Gastroesophageal sphincter (tissue), 4 donors: ENCODE data around the gene KCNQ4. TPM values are rescaled to one million over a fixed set of nuclear protein-coding genes. Genes with fewer than 3 reads are reported as not detected.

ENCODE experiments used
- ATAC-seq: fragments of 150-250 bp; one replicate; pipeline ENCODE4 v1.9.1; 2016; ENCODE audit warnings: mild to moderate bottlenecking, moderate library complexity
- H3K27ac ChIP-seq, 4 donors: fragments of 200-600 bp; sonication (generic) in 3 of 4; 1 replicate in 3 of 4; 2 replicates in 1 of 4; pipeline ENCODE4 v1.5.1; 2016 to 2019
- H3K27me3 ChIP-seq: fragments of 200-600 bp; sonication (generic); one replicate; pipeline ENCODE4 v1.5.1; 2019
- H3K36me3 ChIP-seq, 2 donors: fragments of 200-600 bp; sonication (generic); one replicate each; pipeline ENCODE4 v1.5.1; 2019; ENCODE audit warnings: control low read depth in 1 of 2
- H3K4me1 ChIP-seq, 3 donors: fragments of 200-600 bp; sonication (generic); 1 replicate in 2 of 3; 2 replicates in 1 of 3; pipeline ENCODE4 v1.5.1; 2016 to 2019; ENCODE audit warnings: control low read depth in 2 of 3
- H3K4me3 ChIP-seq, 2 donors: fragments of 200-600 bp; sonication (generic); one replicate each; pipeline ENCODE4 v1.5.1; 2019; ENCODE audit warnings: mild to moderate bottlenecking in 1 of 2, moderate library complexity in 1 of 2
- H3K9me3 ChIP-seq, 3 donors: fragments of 200-600 bp; sonication (generic); one replicate each; pipeline ENCODE4 v1.5.1; 2017 to 2019; ENCODE audit warnings: control low read depth in 2 of 3
- CTCF ChIP-seq, 4 experiments: fragments of 200-600 bp in 2 of 4; fragments of 450-650 bp in 2 of 4; sonication (generic) in 1 of 4; IDR thresholded peaks; one replicate each; pipeline ENCODE4 v1.5.1; 2017 to 2019; ENCODE audit warnings: antibody characterized with exemption in 4 of 4, mild to moderate bottlenecking in 2 of 4, moderate library complexity in 2 of 4
- EP300 ChIP-seq: sonication (generic); formaldehyde crosslinking; IDR thresholded peaks from one replicate; pipeline ENCODE4 v1.6.1; 2017; ENCODE audit warnings: antibody characterized with exemption, mild to moderate bottlenecking
- POLR2A ChIP-seq, 2 donors: fragments of 450-650 bp; IDR thresholded peaks; one replicate each; pipeline ENCODE4 v1.6.1; 2017; ENCODE audit warnings: antibody characterized with exemption in 2 of 2, mild to moderate bottlenecking in 2 of 2, moderate library complexity in 1 of 2
- POLR2AphosphoS5 ChIP-seq: sonication (generic); formaldehyde crosslinking; IDR thresholded peaks from one replicate; pipeline ENCODE4 v1.6.1; 2017; ENCODE audit warnings: antibody characterized with exemption
- WGBS, 2 donors: methylation state at CpG; one replicate each; pipeline ENCODE4 v1.1.5; 2018; ENCODE audit warnings: low coverage in 1 of 2; 5-methylcytosine and 5-hydroxymethylcytosine counted together
- small RNA-seq, 4 donors: library from RNA; depleted of rRNA; stranded (forward); fragments of <200 nt; gene quantifications; one replicate each; pipeline ENCODE3, GENCODE V24; 2016
- total RNA-seq, 4 donors: library from RNA; depleted of rRNA; stranded (reverse); fragments of >200 nt; gene quantifications; one replicate each; pipeline ENCODE4 v1.1.0, GENCODE V29; 2016

The KCNQ4 gene
- total RNA-seq, 4 donors from 2014 or later: 6.1 to 25.5 (median 10.2) TPM

- WGBS, 2 donors: 91 to 94% methylated on average over 6 of the region's 6 CpGs
- no peak for TF ChIP-seq POLR2AphosphoS5
- TF ChIP-seq EP300: no peak
- no peak for TF ChIP-seq POLR2A (IDR thresholded peaks at IDR 0.05)
- no peak for TF ChIP-seq CTCF (IDR thresholded peaks at IDR 0.05)
- no peak for ATAC-seq
Observed at GRCh38 chr1:40887652-40888051, 104.1 kb downstream of the KCNQ4 start.

More at GRCh38 chr1:40887652-40888051, 104.1 kb downstream of the KCNQ4 start:
- Histone ChIP-seq H3K36me3 (no peaks in the 10 kb centered on the region), H3K4me3 (no peak overlapping the region), H3K27me3 (peaks cover 23% of the 10 kb centered on the region), H3K9me3 (no peaks in the 10 kb centered on the region), H3K4me1 (peaks cover 0 to 10% (median 0%) of the 10 kb centered on the region in 3 donors), H3K27ac (no peak overlapping the region)

Small RNA genes within 50 kb of the gene (small RNA-seq; reads per million reads assigned to genes)
- gene MIR30C1 (9.8 to 25.0 (median 15.8) reads per million in 4 donors), gene MIR30E (323 to 828 (median 443) reads per million in 4 donors), gene RN7SL326P (0 to 0.09 (median 0) reads per million in 4 donors)

Other genes with a start within 250 kb of the KCNQ4 start
- 10 to 100 TPM in 2 of 4 donors, 1 to 10 TPM in 2; 4.4 to 23.6 (median 10.0) TPM for gene RIMS3, start 118.1 kb upstream of the KCNQ4 start, total RNA-seq
- gene NFYC, start 92.1 kb upstream of the KCNQ4 start, total RNA-seq: 10 to 100 TPM; 32.4 to 54.2 (median 46.5) TPM
- 10 to 100 TPM in 3 of 4 donors, 1 to 10 TPM in 1; 9.2 to 15.6 (median 14.1) TPM for gene CITED4, start 78.6 kb downstream of the KCNQ4 start, total RNA-seq
- 10 to 100 TPM; 19.6 to 47.4 (median 36.5) TPM for gene CTPS1, start 195.9 kb downstream of the KCNQ4 start, total RNA-seq
- gene SLFNL1, start 237.9 kb downstream of the KCNQ4 start, total RNA-seq: under 1 TPM; 0.35 to 0.81 (median 0.41) TPM